Hematopoietic multipotent progenitor cell treated with erythropoietin and hydrocortisone succinate and interleukin-3 and kit ligand, for 17 days (in vitro differentiated cells): Measurements from ENCODE around the gene ZMYND19.
A peak's percentile ranks its signal among the peaks of the same experiment; 100 is the strongest.
"Not testable (repeated sequence)": the region's sequence is repeated elsewhere in the genome, so short reads cannot be mapped to it uniquely, and the experiment has no call there.

Source experiments
- DNase-seq: peaks from one replicate; pipeline ENCODE4 v3.0.0-alpha.2; 2015; ENCODE audit warnings: low spot score

The ZMYND19 gene

DNA sequence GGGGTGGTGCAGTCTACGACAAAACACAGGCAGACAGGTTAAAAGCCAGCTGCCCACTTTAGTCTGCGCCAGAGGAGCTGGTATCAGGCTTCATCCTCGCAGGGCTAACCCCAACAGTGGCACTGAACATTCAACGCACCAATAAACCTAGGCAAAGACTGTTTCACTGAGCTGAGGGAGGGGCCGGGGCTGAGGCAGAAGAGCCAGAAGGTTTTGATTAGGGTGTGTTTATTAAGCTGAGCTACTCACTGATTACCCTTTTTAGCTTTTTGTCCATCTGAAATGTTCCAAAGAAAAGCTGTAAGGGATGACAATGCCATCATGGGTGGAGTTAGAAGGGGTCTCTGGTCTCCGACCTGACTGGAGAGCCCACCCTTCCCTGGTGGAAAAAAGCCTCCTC, 1.4 kb downstream of the ZMYND19 start:
- no peak for DNase-seq

- DNase-seq = no peak
These were observed 2.0 kb downstream of the ZMYND19 start for GRCh38 chr9:137588311-137588710.

- no peak for DNase-seq
These were observed 3.5 kb downstream of the ZMYND19 start for GRCh38 chr9:137586854-137587253.

DNA sequence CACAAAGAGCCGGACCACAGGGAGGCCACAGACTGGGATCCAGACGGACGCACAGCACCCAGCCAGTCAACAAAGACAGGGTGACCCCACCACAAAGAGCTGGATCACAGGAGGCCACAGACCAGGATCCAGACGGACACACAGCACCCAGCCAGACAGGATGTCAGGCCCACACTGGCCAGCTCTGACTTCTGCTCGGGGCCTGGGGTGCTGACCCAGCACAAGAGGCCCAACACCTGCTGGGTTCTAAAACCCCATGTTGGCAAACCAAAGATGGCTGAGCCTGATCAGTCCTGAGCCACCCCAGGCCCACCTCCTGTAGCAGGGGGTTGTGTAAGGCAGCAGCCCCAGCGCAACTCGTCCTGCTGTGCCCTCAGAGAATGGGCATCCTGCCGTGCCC, 6.4 kb downstream of the ZMYND19 start:
- DNase-seq = no peak

DNA sequence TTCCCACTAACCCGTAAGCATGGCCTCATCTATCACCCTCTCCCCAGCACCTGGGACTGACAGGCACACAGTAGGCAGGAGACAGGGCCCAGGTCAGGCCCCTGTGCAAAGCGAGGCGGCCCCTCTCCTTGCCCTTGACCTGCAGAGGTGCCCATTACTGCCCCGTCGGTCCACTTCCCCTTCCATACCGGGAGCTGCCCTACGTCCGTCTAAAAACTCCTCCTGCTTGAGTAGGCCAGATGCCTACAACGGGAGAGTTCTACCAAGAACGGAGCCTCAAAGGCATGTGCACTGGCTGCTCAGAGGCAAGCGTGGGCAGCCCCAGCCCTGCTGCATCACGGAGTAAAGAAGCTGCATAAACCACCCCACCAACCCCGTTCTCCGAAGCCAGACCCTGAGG, 7.0 kb downstream of the ZMYND19 start:
- DNase-seq = no peak

- DNase-seq = no peak
These were observed 7.9 kb downstream of the ZMYND19 start for GRCh38 chr9:137582286-137582860.

DNA sequence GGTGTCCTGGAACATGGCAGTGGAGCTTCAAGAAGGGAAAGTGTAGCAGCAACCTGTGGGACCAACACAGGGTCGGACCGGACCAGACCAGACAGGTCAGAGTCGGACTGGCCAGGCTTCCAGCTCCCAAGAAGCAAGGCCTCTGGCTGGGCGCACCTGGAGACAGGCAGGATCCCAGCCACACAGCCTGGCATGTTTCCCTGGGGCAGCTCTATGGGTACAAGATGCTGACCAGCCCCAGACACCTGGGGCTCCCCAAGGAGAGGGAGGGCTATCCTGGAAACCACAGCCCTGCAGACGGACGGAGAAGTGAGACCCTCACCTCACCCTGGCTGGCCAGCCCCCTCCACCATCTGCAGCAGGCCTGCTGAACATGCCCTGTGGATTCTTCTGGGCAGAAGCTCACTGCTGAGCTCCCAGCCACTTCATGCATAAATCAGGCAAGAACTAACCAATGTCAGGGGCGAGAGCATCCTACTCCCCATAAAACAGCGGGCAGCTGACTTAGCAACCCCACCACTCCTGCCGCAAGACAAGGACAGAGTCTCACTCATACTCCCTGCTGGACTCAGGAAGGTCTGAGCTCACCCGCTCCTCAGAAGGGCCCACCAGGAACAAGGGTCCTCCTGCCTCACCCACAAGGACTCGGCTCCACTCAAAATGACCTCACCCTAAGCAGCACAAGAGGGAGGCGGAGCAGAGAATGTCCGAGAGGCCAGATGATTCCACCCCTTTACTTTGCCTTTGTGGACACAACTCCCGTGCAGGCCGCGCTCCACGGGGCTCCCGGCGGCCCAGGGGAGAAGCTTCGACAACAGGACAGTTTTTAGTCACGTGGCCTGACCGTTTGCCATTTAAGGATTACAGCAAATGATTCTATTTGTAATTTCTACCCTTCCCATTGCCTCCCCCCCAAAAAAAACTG, 8.7 kb downstream of the ZMYND19 start:
- DNase-seq = no peak

- no peak for DNase-seq
These were observed 9.4 kb downstream of the ZMYND19 start for GRCh38 chr9:137580954-137581322.

DNA sequence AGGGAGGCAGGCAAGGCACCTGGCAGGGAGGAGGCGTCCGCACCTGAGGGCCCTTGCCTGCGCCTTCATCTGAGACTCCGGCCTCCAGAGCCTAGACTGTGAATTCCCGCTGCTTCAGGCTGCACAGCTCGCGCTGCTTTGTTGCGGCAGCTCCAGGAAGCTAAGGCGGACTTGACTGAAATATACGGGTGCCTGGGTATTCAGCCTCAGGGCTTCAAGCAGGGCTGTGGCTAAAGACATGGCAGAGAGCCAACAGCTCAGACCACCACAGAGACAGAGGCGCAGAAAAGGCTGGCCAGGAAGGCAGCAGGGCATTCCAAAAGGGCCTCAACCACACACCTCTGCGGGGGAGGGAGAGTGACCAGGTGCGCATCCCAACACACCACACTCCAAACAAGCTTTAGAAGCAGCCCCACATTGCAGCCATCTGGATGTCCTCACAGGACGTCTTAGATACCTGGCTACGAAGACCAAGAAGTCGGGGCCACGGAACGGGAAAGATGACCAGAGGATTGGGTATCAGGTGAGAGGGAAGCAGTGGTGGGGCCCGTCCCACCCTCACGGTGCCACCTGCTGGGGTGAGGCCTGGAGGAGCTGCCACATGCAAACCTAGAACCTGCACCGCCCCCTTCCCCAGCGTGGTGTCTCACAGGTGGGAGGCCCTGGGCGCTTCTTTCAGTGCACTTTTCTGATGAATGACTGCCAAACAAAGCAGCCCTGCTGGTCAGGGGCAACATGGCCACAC, 9.9 kb downstream of the ZMYND19 start:
- DNase-seq = no peak

GRCh38 chr9:137579259-137579604, 11.1 kb downstream of the ZMYND19 start:
- DNase-seq = no peak

GRCh38 chr9:137578518-137579258, 11.6 kb downstream of the ZMYND19 start, which contains the start of gene DPH7:
Gene DPH7 (minus strand): TSS chr9:137578925. CDS start chr9:137578777, 148 bp downstream.
- DNase-seq = peak; percentile 94

- no peak for DNase-seq
These were observed 14.4 kb downstream of the ZMYND19 start for GRCh38 chr9:137575716-137576411.

DNA sequence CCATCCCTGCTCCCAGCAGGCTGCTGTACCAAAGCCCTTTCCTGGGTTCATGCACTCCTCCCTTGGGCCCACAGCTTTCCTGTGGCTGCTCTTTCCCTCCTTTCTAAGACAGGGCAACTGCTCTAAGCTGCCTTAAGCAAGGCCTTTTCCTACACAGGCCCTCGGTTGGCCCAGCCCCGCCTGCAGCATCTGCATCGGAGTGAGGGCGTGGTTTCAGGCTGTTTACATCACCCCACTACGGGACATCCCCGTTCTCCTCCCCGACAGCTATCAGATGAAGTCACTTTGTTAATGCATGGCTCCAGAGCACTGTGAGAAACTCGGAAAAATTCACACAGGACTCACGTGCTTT, 15.0 kb downstream of the ZMYND19 start:
- peak; percentile 84 for DNase-seq

GRCh38 chr9:137574192-137574591, 16.1 kb downstream of the ZMYND19 start:
- no peak for DNase-seq

DNA sequence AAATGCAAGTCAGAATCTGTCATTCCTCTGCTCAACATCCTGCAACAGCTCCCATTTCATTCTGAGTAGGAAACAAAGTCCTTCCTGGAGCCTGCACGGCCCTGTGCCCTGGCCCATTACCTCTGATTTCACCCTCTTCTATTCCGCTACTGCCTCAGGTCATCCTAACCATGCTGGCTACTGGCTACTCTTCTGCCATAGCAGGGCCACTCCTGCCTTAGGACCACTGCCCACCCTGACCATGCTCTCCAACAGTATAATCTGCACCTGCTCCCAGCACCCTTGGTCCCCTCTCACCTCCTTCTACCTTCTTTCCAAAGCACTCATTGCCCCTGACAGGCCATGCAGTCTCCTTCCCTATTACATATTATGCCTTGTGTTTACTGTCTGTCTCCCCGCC, 19.7 kb downstream of the ZMYND19 start:
- no peak for DNase-seq

DNA sequence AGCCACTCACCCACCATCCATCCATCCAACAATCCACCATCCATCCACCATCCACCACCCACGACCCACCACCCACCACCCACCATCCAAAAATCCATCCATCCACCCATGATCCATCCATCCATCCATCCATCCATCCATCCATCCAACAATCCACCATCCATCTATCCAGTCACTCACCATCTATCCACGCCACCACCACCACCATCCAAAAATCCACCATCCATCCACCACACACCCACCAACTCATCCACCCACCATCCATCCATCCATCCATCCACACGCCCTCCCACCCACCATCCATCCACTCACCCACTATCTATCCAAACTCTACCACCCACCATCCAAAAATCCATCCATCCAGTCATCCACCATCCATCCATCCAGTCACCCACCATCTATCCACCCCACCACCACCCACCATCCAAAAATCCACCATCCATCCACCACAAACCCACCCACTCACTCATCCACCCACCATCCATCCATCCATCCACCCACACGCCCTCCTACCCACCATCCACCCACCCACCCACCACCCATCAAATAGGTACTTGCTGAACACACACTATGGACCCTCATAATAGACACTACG, 20.6 kb downstream of the ZMYND19 start:
- no peak for DNase-seq

DNA sequence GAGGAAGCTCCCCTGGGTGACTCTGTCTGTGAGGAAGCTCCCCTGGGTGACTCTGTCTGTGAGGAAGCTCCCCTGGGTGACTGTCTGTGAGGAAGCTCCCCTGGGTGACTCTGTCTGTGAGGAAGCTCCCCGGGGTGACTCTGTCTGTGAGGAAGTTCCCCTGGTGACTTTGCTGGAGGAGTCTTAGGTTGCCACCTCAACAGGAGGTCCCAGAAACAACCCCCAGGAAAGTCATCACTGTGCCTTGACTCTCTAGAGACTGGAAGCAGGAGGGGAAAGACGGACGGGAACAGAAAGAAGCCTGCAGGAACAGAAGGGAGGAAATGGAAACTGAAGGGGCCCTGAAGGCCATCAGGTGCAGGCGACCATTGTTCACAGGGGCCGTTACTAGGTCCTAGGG, 21.9 kb downstream of the ZMYND19 start:
- not testable (repeated sequence) for DNase-seq

DNA sequence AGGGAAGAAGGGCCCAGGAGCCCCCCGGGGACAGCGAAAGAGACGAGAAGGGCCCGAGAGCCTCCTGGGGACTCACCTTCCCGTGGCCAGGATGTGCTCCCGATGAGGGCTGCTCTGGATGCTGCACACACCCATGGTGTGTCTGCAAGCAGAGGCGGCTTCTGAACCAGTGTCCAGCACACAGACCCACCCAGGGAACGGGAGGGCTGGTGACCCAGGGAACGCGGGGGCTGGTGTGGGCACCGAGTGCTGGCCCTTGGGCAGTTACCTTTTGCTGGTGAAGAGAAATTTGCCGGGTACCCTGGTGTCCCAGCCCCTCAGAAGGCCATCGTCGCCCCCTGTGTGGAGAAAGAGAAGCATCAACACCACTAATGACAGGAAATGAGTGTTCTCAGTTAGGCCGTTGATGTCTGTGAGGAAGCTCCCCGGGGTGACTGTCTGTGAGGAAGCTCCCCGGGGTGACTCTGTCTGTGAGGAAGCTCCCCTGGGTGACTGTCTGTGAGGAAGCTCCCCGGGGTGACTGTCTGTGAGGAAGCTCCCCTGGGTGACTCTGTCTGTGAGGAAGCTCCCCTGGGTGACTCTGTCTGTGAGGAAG, 25.4 kb downstream of the ZMYND19 start:
- no peak for DNase-seq

DNA sequence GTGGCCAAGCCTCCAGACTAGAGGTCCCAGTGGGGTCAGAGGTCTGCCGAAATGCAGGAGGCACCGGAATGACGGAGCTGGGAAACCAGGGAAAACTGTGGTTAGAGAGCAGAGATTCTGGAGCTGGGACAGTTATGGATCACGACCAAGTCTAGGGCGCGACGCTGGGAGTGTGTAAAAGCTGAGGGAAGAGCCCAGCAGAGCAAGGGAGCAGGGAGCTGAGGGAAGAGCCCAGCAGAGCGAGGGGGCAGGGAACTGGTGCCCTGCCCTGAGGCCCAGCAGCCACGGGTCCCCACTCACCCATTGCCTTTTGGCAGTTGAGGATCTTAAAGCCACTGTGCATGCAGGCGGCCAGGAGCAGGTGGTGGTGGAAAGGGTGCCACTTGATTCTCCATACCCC, 26.2 kb downstream of the ZMYND19 start:
- DNase-seq = no peak

GRCh38 chr9:137558127-137558526, 32.2 kb downstream of the ZMYND19 start:
- no peak for DNase-seq
